Aortic smooth muscle cell (primary cell): ENCODE measurements around the gene TDRKH. TPM values are rescaled to one million over a fixed set of nuclear protein-coding genes. Genes with fewer than 3 reads are reported as not detected.

ENCODE experiments used
- total RNA-seq: library from RNA; depleted of rRNA; stranded (reverse); fragments of >200 nt; gene quantifications from 2 replicates; pipeline ENCODE4 v1.2.3, GENCODE V29; 2014

The TDRKH gene, protein sequence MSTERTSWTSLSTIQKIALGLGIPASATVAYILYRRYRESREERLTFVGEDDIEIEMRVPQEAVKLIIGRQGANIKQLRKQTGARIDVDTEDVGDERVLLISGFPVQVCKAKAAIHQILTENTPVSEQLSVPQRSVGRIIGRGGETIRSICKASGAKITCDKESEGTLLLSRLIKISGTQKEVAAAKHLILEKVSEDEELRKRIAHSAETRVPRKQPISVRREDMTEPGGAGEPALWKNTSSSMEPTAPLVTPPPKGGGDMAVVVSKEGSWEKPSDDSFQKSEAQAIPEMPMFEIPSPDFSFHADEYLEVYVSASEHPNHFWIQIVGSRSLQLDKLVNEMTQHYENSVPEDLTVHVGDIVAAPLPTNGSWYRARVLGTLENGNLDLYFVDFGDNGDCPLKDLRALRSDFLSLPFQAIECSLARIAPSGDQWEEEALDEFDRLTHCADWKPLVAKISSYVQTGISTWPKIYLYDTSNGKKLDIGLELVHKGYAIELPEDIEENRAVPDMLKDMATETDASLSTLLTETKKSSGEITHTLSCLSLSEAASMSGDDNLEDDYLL
- 2.3 and 2.4 TPM in 2 replicates for total RNA-seq

DNA sequence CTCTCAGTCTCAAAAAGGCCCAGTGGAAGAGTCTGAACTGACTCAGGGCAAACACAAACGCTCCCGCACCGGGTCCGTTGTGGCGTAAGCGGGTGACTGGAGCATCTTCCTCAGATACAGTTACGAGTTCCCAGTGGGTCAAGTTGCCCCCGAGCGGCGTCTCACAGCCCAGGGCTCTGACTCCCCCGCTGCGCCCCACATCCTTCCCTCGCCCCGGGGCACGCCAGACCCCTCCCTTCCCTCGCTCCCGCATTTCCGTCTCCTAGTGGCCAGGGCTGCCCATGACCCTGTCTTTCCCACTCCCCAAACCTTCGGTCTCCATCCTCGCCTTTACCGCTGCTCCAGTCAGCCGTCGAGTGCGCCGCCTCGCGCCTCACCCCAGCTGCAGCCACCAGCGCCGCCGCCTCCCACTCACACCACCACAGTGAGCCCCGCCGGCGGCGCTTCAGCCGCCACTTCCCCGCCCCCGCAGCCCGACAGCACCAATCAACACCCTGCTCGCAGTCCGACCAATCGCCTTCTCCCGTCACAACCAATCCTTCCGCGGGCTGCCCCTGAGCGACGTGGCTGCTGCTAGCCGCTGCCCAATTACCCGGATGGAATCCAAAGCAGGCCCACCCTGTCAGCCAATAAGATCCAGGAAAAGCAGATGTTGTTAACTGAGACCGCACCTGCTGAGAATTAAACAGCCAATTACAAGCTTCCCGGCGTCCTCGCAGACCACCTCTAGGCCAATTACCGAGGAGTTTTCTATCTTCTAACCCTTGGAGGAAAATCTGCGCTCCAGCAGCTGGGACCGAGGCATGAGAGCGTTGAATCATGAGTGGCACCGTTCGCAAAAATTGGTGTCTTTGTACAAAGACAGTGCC is at the start of gene TDRKH:
TSS of gene TDRKH (minus strand) at position 430 of the 869 bp plus-strand sequence. CDS start 7,478 bp downstream, outside the sequence.

DNA sequence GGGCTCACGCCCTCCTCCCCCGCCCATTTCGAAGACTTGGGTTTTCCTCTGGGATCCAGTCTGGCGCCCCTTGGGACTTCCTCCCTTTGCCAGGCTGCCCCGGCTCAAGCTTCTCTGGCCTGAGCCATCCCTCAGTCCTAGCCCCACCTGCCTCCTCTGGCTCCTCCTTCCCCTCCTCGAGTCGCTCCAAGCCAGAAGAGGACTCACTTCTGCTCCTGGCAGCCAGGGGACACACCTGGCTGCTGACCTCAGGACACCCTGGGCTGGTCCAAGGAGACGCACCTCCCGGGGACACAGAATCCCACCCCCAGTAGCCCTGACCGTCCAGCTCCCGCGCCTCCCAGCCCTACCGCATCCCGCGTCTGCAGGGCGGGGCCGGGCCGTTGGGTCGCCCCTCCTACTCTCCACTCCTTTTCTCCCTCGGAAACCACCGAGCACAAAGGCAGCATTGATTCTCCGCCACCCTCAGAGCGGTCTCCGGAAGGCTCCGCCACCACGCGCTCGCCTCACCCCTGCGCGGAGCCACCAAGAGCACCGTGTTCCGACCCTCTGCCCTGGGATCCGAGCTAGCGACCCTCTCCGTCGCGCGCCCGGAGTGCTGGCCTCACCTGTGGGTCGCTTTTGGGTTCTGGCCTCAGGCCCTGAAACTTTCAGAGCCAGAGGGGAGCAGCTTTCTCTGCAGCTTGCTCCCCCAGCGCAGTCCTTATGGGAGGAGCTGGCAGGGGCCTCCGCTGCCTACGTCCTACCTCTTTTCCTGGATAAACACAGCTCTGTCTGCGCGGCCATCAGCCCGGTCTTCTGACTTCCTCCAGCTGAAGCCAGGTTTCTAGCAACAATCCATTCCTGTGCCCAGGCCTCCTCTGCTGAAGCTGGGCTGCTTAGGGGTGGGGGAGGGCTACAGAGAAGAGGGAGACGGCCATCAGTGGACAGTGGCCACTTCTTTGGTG is 49.4 kb upstream of the TDRKH start, which contains the start of gene C2CD4D:
TSS of gene C2CD4D (minus strand) at position 364 of the 947 bp plus-strand sequence. CDS start 831 bp downstream, outside the sequence.

DNA sequence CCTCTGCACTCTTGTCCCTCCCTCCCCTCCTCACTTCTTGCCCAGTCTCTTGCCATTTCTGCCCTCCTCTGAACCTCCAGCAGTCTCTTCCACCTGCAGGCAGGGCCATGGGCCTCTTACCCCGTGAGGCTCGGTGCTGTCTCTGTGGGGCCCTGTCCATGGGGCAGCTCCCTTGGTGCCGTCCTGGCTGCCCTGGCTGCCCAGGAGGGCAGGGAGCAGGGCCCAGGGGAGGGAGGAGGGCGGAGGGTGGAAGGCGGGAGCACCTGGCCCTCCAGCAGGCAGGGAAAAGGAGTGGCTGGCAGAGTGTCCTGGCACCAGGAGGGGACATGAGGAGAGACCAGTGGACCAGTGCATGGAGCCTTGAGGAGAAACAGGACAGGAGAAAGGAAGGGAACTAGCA is 41.3 kb upstream of the TDRKH start, which contains the start of gene RORC:
TSS of gene RORC (minus strand) at position 198 of the 400 bp plus-strand sequence. CDS start at position 160, 38 bp downstream.

DNA sequence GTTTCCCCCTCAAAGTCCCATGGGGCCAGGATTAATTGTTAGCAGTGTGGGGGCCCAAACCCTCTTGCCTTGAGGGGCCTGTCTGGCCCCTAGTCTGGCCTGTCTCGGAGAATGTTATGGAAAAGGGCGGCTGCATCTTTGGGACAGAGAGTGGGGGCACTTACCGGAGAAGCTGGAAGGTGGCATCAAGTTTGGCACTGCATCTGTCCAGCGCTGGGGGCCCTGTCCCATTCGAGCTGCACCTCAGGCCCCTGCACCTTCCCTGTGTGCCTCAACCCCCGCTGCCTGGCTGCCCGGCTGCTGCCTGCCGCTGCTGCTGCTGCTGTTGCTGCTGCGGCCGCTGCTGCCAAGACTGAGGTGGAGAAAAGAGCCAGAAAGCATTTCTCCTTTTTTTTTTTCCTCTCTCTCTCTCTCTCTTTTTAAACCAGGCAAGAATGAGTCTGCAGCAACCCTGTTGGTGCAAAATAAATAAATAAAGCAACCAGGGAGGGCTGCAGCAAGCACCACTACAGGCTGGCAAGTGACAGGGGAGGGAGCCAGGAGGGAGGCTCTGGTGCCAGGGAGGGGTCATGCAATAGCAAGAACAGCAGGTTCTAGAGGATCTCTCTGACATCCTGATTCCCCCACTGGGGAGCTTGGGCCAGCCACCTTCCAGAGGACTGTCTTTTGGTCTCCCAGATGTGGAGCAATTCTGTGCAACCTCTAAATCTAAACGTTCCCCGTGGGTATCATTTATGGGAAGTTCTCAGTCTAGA is 14.9 kb upstream of the TDRKH start, which contains the start of gene LINGO4:
TSS of gene LINGO4 (minus strand) at position 354 of the 755 bp plus-strand sequence. CDS start 2,715 bp downstream, outside the sequence.

DNA sequence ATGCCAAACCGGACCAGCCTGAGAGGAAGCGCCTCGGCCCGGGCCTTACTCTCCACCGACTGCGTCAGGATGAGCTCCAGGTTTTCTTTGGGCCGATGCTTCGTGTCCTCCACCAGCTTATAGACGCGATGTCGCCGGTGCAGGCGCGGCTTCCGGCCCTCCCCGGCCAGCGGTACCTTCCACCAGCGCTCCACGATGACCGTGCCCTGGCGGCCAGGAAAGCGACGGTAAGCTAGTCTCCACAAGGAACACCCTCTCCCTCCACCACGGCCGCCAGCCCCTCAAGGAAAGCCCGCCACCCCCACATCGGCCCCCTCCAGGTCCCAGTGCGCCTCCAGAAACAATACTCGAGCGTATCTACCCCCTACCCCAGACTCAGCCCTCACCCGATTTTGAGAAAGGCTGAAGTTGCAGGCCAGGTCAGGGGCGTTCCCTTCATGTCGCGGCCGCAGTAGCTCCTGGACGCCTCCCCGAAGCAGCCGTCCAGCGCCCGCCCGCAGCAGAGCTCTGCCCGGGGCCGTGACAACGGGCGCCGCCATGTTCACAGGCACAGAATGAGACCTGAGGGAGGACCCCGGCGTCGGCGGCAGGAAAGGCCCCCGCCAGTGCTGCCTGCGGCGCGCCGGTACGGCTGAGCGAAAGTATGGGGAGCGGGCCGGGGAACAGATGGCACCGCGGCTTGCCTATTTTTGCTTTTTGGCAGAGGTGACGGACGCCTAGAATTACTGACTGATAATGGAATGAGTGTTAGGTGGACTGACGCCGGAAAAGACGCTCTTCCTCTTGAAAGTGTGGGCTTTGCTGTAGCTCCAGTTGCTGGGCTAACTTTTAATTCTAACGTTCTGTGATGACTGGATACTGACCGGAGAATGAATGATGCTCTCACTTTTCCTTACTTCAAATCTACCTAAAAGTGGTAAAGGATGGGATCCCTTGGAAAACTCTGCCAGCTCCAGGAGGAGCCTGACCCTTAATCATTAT is 27.1 kb downstream of the TDRKH start, which contains the start of gene MRPL9:
TSS of gene MRPL9 (minus strand) at position 556 of the 981 bp plus-strand sequence. CDS start at position 539, 17 bp downstream.

Other genes starting within 250 kb of the TDRKH start
- gene SNX27, start 178.4 kb downstream of the TDRKH start, total RNA-seq = 22.5 and 23.3 TPM in 2 replicates
- not detected in 2 replicates for gene CELF3, start 73.7 kb downstream of the TDRKH start, total RNA-seq
- 1.1 TPM in 1 of 2 replicates, not detected in the other for gene RIIAD1, start 69.0 kb downstream of the TDRKH start, total RNA-seq
- gene MRPL9, start 27.0 kb downstream of the TDRKH start, total RNA-seq = 66.6 and 73.0 TPM in 2 replicates
- gene LINGO4, start 14.9 kb upstream of the TDRKH start, total RNA-seq = not detected in 2 replicates
- gene RORC, start 41.3 kb upstream of the TDRKH start, total RNA-seq = not detected in 2 replicates
- not detected in 2 replicates for gene C2CD4D, start 49.3 kb upstream of the TDRKH start, total RNA-seq
- not detected in 2 replicates for gene THEM5, start 63.2 kb upstream of the TDRKH start, total RNA-seq
- gene THEM4, start 119.0 kb upstream of the TDRKH start, total RNA-seq = 8.5 and 10.7 TPM in 2 replicates
- gene S100A10, start 203.4 kb upstream of the TDRKH start, total RNA-seq = 117 and 153 TPM in 2 replicates
- 75.0 and 86.0 TPM in 2 replicates for gene S100A11, start 246.5 kb upstream of the TDRKH start, total RNA-seq